ENCODE data around the gene NKX1-1.
"Not testable (repeated sequence)": the region's sequence is repeated elsewhere in the genome, so short reads cannot be mapped to it uniquely, and the experiment has no call there.

NKX1-1 gene

GRCh38 chr4:1373892-1374705 is 32.1 kb downstream of the NKX1-1 start:
- no peak for DNase-seq (ENCODE audit: extremely low read depth, insufficient read length)
- TF ChIP-seq CTCF (IDR thresholded peaks at IDR 0.05; ENCODE audit: insufficient read depth, low read length, poor library complexity, severe bottlenecking) = no peak
- Histone ChIP-seq H3K27me3 (replicated peaks; ENCODE audit: control insufficient read depth, insufficient read depth, low read length) (no peaks in the 10 kb centered on the region), H3K4me3 (replicated peaks; ENCODE audit: low read depth, low read length) (no peak overlapping the region), H3K36me3 (ENCODE audit: control insufficient read depth, insufficient read depth, low read length) (peaks cover 5% of the 10 kb centered on the region)

GRCh38 chr4:1372576-1372975 is 33.7 kb downstream of the NKX1-1 start:
- H3K27me3 ChIP-seq (replicated peaks; ENCODE audit: control insufficient read depth, insufficient read depth, low read length); DNase-seq (ENCODE audit: extremely low read depth, insufficient read length); H3K36me3 ChIP-seq (ENCODE audit: control insufficient read depth, insufficient read depth, low read length); H3K4me3 ChIP-seq (replicated peaks; ENCODE audit: low read depth, low read length): not testable (repeated sequence)

GRCh38 chr4:1371176-1372165 is 34.8 kb downstream of the NKX1-1 start:
- no peaks in the 10 kb centered on the region for H3K27me3 ChIP-seq (replicated peaks; ENCODE audit: control insufficient read depth, insufficient read depth, low read length)
- no peak for TF ChIP-seq CTCF (IDR thresholded peaks at IDR 0.05; ENCODE audit: insufficient read depth, low read length, poor library complexity, severe bottlenecking)
- no peak for DNase-seq (ENCODE audit: extremely low read depth, insufficient read length)
- H3K36me3 ChIP-seq (ENCODE audit: control insufficient read depth, insufficient read depth, low read length) = peaks cover 5% of the 10 kb centered on the region
- no peak overlapping the region for H3K4me3 ChIP-seq (replicated peaks; ENCODE audit: low read depth, low read length)

GRCh38 chr4:1370321-1371124 is 35.7 kb downstream of the NKX1-1 start:
- Histone ChIP-seq H3K36me3 (ENCODE audit: control insufficient read depth, insufficient read depth, low read length) (peaks cover 4% of the 10 kb centered on the region), H3K4me3 (replicated peaks; ENCODE audit: low read depth, low read length) (no peak overlapping the region), H3K27me3 (replicated peaks; ENCODE audit: control insufficient read depth, insufficient read depth, low read length) (no peaks in the 10 kb centered on the region)
- TF ChIP-seq CTCF (IDR thresholded peaks at IDR 0.05; ENCODE audit: insufficient read depth, low read length, poor library complexity, severe bottlenecking) = no peak
- no peak for DNase-seq (ENCODE audit: extremely low read depth, insufficient read length)

GRCh38 chr4:1369479-1370079 is 36.7 kb downstream of the NKX1-1 start:
- no peak for DNase-seq (ENCODE audit: extremely low read depth, insufficient read length)
- H3K27me3 ChIP-seq (replicated peaks; ENCODE audit: control insufficient read depth, insufficient read depth, low read length) = no peaks in the 10 kb centered on the region
- H3K36me3 ChIP-seq (ENCODE audit: control insufficient read depth, insufficient read depth, low read length) = peaks cover 2% of the 10 kb centered on the region
- no peak for TF ChIP-seq CTCF (IDR thresholded peaks at IDR 0.05; ENCODE audit: insufficient read depth, low read length, poor library complexity, severe bottlenecking)
- no peak overlapping the region for H3K4me3 ChIP-seq (replicated peaks; ENCODE audit: low read depth, low read length)

Data from GM06990 (cell line).